Stimulated activated CD4-positive, alpha-beta T cell treated with anti-CD3 and anti-CD28 coated beads, Interleukin-2, amount 100 ng/mL, for 24 hours (primary cell): ENCODE results near the gene TNIP1.

Experiments used
- DNase-seq, 2 donors: peaks; one replicate each; pipeline ENCODE4 v3.0.0-alpha.2; 2020

The TNIP1 gene

DNA sequence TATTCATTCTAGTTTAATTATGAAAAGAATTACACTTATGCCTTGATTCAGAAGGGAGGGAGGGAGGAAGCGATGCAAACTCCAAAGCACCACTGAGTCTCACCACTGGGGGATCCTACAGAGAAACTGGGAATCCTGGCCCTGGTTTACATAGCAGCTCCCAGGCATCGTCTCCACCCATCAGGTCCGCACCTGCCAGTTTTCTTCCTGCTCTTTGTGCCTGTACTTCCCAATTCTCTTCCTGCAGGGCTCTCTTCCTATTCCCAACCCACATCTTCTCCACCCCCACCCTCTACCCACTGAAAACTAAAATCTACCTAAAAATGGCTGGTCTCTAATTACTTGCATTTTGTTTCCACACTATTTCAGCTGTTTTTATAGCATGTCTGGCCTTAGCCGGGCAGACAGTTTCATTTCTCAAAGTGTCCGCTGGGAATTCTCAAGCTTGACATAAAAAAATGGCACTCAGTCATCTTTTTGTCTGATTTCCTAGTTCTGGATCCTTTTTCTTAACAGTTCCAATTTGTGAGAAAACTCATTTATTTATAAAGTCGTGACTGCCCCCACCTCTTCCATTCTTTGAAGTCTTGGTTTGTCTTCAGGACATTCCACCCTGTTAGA lies 1.6 kb upstream of the TNIP1 start:
- DNase-seq: no peak

DNA sequence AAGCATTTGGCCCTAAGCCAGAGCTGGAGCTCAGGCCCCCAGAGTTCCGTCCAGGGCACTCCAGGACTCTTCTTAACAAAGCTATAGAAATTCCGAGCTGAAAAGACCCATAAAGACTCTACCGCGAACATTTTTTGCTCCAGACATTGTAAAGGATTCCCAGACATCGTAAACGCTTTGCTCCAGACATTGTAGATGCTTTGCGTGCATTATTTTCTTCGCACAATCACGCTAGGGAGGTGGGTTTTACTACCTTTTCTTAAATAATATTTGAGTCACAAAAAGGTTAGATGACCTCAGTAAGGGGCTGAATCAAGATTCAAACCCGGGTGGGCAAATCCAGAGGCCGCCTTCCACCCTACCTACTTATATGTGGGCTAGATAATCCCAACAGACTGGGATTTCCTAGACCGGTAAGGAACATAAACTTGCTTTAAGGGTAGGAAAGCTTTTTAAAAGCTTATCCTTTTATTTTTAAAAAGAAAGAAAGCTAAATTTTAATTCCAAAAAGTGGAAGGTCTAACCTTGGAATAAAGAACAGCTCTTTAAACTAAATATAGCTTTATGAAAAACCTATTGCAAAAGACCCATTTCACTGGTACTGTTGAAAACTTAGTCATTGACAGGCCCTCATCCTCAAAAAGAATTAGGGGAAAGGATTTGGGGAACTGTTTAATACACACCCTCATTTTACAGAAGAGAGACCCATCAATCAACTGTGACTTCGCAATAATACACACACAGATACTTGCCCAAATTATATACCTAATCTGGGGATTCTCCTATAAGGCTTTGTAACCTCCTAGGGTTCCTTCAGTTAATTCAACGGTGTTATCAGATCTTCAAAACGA lies 822 bp upstream of the TNIP1 start:
- no peak for DNase-seq

GRCh38 chr5:151079838-151080612 lies 809 bp downstream of the TNIP1 start:
- DNase-seq: peak; percentile 55 to 68

DNA sequence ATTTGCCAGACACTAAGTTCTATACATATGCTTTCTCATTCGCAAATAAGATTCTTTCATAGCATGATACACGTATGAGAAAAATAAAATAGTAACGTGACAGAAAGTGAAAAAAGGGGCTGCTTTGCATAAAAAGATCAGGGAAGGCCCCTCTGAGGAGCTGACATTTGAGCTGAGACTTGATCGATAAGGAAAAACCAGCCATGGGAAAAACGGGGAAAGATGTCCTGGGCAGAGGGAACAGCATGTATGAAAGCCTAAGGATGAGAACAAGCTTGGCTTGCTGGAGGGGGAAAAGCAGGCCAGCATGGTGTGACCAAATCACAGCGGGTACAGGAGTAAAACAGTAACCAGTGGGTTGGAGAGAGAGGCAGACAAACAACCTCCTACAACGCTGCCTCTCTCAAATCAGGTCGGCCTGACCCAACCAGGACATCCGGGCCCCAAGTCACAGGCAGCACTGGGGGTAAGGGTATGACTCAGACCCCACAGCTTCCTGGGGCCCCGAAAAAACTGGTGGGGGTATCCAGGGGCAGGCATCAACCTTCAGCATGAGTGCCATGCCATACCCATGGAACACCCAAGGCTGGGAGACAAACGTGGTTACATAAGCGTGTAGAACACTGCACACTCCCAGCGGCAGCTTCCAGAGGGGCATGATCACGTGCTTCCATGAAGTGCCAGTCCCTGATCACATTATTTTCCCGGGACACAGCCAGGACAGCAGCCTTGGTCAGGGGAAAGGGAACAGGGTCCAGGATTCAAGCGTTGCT lies 2.2 kb downstream of the TNIP1 start:
- peak; percentile 77 to 79 for DNase-seq

GRCh38 chr5:151077967-151078366 lies 2.9 kb downstream of the TNIP1 start:
- DNase-seq: no peak

GRCh38 chr5:151077419-151077818 lies 3.4 kb downstream of the TNIP1 start:
- DNase-seq: no peak

- no peak for DNase-seq
Observed at GRCh38 chr5:151076616-151077015, 4.2 kb downstream of the TNIP1 start.

DNA sequence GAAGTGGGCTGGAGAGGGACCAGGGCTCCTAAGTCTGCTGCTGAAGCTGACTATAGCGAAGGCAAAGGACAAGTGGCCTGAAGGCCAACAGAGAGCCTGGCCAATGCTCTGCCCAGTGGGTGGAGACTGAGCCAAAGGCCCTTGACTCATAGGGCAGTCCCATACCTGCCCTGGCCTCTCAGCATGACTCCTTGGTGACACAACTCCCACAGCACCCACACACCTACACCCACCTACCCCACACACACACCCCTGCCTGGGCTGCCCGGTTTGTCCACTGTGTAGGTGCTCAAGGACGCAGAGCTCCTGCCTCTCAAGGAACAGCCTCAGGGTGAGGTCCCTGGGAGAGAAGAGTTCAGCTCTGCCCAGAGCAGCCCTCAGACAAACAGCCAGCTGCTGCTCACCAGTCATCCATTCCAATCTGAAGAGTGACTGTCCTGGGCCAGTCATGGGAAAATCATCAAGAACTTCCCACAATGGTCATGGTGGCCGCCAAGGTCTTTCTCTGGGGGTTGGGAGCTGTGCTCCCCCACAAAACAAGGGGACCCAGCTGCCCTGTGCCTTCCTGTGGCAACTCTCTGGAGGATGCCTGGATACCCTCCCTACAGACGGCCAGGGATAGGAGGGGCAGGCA lies 5.0 kb downstream of the TNIP1 start:
- peak in 1 of 2 donors; percentile 44 for DNase-seq

- no peak for DNase-seq
Observed at GRCh38 chr5:151074557-151074956, 6.3 kb downstream of the TNIP1 start.

DNA sequence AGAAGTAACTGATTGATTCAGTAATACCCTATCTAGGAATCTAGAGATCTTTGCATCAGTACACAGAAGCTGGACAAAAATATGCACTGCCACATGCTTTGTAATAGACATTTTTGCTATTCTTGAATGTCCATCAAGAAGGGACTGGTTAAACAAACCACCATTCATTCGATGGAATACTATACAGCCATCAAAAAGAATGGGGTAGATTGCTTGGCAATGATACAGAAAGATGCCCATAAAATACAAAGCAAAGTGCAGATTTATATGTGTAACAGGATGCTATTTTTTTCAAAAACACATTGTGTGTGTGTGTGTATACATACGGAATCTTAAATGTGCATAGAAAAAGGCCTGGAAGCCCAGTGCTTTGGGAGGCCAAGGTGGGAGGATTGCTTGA lies 7.6 kb downstream of the TNIP1 start:
- DNase-seq: no peak

- no peak for DNase-seq
Observed at GRCh38 chr5:151072630-151073025, 8.2 kb downstream of the TNIP1 start.

DNA sequence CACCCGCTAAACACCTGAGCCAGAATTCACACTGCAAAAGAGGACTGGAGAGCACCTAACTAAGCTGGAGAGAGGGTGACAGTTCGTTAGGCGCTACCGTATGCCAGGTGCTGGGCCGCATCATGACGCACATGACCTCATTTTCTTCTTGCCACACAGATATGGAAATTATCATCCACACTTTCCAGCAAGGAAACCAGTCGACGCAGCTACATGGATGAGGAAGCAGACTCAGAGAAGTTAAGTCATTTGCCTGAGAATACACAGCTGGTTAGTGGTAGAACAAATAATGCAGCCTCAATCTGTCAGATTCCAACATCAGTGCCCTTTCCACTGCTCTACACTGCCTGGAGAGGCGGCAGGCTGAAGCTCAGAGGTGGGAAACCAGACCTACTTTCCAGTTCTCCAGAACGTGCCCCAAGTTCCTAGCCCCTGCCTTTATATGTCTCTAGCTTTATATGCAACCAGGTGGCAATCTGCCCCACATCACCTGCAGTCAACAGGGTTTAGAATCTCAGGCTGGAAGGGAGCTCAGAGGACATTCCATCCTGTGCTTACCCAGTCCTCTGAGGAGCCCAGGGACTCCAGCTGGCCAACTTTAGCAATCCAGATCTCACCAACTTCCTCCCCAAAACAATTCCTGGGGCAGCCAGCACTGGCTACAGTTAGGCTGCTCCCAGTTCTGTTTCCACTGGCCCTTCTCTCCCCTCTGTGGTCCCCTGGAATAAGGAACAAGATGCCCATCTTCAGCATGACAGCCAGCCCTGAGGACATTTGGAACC lies 8.8 kb downstream of the TNIP1 start:
- no peak for DNase-seq

- DNase-seq: no peak
Observed at GRCh38 chr5:151071021-151071420, 9.8 kb downstream of the TNIP1 start.

- DNase-seq: no peak
Observed at GRCh38 chr5:151070449-151070848, 10.4 kb downstream of the TNIP1 start.

DNA sequence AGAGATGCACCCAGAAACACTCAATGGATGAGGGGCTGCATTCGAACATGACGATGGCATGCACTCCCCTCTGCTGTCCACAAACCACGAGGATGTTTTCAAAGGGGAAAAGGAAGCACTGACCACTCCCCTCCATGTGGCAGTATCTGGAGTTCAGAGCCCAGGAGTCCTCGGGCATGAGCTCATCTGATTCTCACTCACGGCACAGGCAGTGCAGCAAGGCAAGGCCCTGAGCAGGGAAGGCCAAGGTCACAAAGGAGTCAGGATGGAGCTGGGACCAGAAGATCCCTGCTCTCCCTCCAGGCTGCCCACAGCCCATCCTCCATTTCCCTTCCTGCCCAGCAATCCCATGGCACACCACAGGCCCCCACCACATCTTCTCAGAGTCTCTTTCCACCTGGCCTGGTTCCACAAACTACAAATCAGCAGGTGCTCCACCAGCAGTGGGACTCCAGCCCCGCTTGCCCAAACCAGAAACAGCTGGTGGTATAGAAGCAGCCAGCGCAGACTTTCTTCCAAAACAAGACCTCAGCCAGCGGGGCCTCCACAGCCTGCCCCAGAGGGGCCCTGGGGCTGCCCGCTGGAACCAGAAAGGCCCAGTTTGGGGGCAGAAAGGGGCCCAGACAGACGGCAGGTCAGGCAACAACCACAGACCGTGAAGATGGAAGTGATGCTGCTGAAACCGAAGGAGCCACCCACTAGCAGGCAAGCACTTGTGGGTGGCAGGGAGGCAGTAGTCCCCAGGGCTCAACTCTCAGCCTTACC lies 12.2 kb downstream of the TNIP1 start:
- peak; percentile 59 to 69 for DNase-seq

DNA sequence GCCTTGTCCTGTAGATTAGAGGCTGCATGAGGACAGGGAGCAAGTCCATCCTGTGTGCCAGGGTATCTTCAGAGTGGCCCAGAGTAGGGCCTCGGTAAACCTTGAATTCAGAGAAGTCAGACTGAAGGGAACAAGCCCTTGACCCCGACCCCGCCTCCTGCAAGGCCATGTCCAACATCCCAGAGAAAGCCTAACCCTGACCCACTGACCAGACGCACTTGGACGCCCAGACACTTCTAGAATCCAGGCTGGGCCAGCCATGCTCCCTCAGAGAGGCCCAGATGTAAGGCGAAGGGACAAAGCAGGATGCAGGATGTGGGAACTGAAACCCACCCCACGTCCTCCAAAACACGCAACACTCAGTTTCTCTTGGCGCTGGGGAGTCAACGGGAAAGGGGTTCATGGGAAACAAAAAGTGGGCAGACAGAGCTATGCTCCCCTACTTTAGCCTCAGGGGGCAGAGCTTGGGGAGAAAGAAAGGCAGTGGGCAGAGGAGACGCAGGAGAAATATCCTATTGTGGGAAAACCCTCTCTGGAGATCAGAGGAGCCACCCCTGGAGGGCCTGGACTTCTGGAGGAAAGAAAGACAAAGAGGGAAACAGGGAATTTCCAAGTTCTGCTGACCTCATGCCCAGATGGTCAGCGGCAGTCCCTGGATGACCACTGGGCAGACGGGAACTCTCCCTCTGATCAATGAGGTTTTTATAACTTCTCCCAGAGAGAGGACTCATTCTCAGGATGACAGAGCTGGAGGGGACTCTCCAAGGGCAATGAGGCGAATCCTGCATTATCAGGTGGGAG lies 13.0 kb downstream of the TNIP1 start:
- DNase-seq: no peak

- DNase-seq: no peak
Observed at GRCh38 chr5:151066920-151067319, 13.9 kb downstream of the TNIP1 start.

DNA sequence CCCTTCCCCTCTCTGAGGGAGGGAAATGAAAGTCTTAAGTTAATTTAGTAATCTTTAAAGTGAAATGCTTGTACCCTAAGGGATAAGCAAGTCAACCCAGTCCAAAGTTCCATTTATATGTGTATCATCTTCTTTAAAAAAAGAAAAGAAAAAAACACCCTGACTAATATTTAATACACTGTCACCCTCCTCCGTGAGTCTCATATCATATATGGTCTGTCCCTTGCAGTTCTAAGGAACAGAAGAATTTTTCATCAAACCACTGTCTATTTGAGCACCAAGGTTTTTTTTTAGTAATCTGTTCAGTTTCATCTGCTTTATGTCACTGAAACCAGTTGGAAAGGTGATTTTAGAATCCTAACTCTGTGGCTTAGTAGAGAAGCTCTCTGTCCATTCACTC lies 15.2 kb downstream of the TNIP1 start:
- no peak for DNase-seq

- DNase-seq: no peak
Observed at GRCh38 chr5:151064916-151065499, 15.8 kb downstream of the TNIP1 start.
